Umbilical cord (tissue), 2 donors: ENCODE measurements around the gene GNG13. TPM values are rescaled to one million over a fixed set of nuclear protein-coding genes. Genes with fewer than 3 reads are reported as not detected.
A peak's percentile ranks its signal among the peaks of the same experiment; 100 is the strongest.
"Not testable (repeated sequence)": the region's sequence is repeated elsewhere in the genome, so short reads cannot be mapped to it uniquely, and the experiment has no call there.

Experiments used
- DNase-seq: peaks from one replicate; pipeline ENCODE4 v3.0.0-alpha.2; 2015; ENCODE audit warnings: low spot score
- total RNA-seq: library from RNA; depleted of rRNA; stranded (reverse); fragments of >200 nt; gene quantifications from one replicate; pipeline ENCODE4 v1.2.3, GENCODE V29; 2014; ENCODE audit warnings: low replicate concordance; ENCODE audit not compliant: insufficient read depth

Gene GNG13
- total RNA-seq, 1 donor from 2014 or later: not detected

DNA sequence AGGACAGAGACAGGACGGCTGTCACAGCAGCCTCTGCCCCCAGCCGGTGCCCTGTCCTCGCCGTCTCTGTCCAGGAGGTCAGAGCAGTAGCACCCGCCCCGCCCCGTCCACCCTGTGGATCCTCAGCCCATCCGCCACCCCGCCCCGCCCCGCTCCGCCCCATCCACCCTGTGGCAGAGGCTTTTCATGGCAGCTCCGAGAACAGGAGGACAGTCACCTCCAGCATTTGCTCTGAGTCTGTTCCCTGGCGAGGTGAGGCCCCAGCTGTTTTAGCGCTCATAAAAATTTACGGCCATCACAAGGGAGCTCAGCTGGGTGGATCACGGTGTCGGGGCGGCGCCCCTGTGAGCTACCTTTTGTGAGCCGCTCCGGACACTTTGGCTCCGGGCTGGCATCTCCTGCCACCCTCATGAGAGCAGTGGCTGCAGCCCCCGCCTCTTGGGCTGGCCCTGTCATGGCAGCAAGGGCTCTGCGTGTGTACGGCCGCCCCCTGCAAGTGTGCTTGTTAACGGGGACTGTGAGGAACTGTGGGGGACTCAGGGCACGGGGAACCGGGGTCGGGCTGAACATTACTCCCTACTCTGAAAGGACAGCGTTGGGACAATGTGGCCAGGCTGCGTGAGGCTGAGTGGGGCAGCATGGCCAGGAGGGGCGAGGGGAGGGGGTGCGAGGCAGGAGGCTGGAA is 32.3 kb upstream of the GNG13 start:
- DNase-seq: no peak

DNA sequence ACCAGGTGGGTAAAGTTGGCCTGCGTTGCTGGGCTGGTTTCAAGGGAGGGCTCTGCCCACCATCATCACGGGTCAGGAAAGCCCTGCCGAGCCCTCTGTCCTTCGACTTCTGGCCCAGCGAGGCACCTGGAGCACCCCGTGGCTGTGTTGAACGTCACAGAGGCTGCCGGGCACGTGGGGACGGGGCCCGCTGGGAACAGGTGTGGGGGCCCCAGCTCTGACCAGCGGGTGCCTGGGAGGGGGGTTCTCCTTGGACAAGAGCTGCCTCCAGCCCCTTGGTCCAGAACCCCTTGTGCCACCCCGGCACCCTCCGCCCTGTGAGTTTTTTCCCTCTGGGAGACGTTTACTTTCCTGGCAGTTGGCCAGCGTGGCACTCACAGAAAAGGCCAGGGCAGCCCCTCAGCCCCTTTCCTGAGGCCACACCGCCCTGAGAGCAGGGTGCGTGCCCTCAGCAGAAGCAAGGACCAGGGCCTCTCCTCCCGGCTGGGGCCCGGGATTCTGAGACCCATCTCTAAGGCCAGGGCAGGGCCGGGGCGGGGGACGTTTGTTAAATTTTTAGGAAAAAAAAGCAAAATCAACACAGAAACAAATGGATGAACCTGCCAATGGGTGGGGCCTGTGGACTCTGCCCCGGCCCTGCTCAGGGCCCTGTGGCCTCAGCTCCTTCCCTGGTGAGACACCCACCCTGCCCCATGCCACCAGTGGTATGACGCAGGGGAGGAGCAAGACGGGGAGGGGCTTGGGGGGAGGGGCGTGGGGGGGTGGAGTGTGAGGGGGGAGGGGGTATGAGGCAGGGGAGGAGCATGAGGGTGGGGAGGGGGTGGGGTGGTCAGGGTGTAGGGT is 31.3 kb upstream of the GNG13 start:
- DNase-seq: no peak

DNA sequence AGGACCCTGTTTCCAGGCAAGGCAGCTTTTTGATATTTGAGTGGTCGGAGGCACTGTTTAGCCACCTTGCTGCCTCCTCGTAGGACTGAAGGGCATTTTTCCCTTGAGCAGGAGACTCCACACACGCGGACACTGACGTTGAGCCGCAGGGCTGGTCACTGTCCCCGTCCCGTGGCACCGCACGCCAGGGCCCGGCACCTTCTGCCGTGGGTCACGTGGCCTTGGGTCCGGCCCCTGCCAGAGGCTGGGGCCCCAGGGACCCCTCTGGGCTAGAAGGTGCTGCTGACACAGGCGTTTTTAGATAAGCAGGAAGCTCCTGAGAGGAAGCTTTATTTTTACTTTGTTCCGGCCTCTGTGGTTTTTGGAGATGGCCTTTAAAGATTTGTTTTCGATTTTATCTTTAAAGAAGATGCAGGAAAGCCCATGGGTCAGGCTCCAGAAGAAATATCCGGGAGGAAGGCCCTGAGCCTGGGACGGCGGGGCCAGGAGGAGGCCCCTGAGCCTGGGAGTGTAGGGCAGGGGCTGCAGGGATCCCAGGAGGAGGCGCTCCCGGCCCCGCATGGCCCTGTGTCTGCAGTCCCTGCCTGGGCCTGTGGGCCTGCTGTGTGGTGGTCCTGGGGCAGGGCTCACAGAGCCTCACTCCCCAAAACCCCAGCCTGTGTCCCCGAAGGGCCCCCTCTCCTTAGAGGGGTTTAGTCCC is 30.5 kb upstream of the GNG13 start:
- DNase-seq: no peak

DNA sequence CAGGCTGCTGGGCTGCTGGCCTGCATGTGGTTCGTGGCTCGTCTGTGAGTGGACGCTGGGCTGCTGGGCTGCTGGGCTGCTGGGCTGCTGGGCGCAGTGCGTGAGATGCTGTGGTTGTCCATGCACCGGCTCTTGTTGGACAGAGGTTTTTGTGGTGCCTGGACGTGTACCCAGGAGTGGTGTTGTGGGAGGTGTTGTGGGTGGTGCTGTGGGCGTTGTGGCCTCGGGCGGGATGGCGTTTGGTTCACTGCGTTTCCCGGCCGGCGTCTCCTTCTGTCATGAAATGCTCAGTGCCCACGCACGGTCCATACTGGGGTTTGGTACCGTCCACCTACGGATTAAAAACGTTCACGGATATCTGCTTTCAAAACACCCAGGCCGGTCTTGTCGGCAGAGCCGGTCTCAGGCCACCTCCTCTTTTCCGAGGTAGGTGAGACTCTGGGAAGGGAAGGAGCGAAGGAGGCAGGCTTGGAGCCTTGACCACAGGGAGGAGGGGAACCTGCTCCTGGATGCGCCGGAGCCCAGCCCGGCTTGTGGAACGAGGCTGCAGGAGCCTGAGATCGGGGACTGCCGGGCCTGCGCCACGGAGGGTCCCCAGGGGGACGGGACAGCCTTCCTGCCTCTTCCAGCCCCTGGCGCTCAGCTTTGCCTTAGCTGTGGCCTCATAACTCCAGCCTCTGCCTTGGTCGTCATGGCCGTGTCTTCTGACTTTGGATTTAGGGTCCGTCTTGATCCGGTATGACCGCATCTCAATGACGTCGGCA is 29.8 kb upstream of the GNG13 start:
- no peak for DNase-seq

DNA sequence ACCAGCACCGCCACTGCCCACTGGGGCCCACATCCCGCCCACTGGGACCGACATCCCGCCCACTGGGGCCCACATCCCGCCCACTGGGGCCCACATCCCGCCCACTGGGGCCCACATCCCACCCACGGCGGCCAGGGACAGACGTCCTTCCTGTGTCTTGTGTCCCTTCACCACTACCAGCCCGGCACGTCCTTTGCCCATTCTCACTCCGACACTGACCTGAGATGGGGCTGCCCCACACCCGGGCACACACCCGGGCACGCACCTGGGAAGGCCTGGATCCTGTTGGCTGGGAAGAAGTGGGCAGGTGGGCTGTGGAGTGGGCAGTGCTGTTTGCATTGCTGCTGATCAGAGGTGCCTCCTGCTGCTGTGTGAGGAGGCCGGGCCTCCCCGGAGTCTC is 28.4 kb upstream of the GNG13 start:
- no peak for DNase-seq

DNA sequence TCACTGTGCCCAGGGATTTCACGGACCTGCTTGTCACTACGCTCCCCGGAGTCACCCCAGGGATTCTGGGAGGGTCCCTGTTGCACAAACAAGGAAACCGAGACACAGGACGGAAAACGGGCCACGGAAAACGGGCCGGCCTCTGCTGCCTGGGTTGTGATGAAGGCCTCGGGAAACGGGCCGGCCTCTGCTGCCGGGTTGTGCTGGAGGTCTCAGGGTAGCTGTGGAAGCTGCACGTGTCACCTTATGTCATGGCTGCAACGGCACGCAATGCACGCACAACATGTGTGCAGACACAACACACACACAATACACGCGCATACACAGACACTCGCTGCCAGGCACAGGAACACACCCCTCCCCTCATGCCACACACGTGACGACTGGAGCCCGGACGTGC is 27.0 kb upstream of the GNG13 start:
- no peak for DNase-seq

DNA sequence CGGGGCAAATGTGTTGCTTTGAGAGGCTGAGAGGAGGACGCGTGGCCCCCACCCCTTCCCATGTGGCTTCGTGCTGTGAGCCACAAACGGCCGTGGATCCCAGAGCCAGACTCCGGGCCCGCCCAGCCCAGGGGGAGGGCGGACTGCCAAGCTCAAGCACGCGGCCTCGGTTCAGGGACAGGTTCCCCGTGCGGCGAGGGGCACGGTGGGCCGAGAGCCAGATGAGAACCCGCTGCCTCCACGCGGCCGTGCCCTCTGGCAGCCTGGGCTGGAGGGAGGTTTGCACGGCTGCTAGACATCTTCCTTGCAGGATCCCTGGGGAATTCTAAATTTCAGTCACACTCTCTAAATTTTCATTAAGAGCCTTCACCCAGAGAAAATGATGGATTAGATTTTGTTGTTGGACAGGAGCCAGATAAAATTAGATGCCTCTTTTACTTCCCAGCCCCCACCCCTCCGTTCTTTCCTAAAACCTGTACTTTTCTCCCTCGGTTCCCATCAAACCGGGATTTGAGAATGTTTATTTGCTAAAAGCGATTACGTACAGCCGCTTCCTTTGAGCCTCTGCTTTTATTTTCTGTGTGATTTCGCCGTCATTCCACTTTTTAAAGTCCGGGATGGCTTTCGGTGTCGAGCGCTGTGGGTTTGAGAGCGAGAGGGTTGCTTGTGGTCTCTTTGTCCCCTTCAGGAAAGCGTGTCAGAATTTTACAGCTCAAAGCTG is 25.0 kb upstream of the GNG13 start:
- peak; percentile 18 for DNase-seq

DNA sequence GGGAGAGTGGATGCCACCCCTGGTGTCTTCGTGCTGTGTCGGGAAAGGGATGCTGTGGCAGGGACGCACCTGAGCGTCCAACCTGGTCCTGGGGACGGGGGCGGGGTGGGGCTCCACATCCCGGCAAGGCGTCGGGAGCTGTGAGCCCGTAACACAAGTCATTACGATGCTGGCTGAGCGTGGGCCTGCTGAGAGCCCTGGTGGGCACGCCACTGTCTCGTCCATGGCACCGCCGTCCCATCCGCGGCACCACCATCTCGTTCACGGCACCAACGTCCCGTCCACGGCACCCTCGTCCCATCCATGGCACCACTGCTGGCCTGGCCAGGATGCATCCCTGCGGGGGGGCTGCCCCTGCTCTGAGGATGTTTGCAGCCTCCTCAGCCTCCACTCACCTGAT is 24.1 kb upstream of the GNG13 start:
- DNase-seq: no peak

DNA sequence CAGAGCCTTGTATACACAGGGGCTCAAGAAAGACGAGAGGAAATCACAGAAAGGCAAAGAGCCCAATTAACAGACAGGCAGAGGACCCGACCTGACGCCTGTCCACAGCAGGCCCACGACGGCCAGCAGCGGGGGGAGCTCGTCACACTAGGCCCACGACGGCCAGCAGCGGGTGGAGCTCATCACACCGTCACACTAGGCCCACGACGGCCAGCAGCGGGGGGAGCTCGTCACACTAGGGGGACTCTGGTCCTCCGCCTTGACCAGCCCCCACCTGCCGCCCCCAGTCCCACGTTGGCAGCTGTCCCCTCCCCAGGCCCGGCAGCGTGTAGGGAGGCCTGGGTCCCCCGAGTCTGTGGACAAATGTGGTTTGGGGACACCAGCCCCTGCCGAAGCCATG is 23.7 kb upstream of the GNG13 start:
- DNase-seq: no peak

DNA sequence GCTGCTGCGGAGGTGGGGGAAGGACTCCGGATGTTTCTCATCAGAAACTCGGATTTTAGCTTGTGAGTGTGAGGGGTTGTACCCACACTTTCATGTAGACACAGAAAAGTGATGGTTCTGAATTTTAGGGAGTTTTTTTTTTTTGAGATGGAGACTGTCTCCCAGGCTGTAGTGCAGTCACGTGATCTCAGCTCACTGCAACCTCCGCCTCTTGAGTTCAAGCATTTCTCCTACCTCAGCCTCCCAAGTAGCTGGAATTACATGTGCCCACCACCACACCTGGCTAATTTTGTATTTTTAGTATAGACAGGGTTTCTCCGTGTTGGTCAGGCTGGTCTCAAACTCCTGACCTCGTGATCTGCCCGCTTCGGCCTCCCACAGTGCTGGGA is 22.4 kb upstream of the GNG13 start:
- DNase-seq: no peak

DNA sequence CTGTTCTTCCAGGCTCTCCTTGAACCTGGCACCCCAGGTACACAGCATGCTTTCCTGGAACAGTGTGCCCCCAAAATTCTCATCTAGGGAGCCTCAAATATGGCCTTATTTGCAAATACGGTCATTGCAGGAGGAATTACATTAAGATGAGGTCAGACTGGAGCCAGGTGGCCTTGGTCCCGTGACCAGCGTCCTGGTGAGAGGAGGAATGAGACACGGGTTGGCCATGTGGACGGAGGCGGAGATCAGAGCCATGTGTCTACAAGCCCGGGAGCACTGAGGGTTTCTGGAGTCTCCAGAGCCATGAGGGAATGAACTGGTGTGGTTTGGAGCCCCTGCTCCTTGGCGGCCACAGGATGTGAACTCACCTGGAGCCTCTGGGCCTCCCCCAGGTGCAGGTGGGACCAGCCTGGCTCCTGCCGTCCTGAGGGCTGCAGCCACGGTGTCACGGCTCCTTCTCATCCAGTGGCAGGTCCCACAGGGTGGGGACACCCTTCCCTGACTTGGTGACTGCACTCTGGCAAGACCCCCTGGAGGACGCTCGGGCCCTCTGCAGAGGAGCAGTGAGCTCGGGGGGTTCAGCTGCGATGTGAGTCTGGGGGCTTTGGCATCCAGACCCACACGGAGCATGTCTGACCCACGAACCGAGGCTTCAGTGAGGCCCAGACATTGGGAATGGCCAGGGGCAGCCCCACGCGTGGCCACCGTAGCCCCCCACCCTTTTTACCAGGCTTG is 21.8 kb upstream of the GNG13 start:
- DNase-seq: no peak

DNA sequence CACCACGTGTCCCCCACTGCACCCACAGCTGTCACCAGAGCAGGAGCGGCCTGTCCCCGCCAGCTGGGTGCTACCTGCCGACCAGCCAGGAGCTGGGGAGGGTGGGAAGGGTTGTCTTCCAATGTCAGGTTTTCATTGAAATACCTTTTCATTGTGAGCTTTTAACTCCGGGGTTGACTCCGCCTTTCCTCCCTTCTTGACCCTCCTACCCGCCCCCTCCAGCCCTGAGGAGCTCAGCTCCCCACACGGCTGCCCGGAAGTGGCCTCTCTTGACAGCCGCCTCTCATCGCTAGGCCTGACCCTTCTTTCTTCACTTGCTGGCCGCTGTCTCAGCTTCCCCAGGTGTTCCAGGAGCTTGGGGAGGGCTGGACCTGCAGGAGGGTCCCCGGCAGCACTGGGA is 21.2 kb upstream of the GNG13 start:
- no peak for DNase-seq

DNA sequence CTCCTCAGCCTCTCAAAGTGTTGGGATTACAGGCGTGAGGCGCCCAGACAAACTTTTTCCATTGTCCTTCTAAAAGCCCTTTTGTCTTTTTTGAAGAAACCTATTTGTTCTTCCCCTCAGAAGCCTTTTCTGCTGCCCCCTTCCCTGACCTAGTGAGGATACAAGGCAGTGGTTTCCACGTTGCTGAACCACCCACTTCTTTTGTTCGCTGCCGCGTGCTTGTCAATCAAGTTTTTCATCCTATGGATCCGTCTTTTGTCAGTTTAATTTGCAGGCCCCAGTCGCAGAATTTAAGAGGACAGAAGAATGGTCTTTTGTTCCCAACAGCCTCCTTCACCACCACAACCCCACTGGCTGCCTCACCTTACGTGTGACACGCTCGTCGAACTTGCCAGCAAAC is 20.2 kb upstream of the GNG13 start:
- DNase-seq: no peak

DNA sequence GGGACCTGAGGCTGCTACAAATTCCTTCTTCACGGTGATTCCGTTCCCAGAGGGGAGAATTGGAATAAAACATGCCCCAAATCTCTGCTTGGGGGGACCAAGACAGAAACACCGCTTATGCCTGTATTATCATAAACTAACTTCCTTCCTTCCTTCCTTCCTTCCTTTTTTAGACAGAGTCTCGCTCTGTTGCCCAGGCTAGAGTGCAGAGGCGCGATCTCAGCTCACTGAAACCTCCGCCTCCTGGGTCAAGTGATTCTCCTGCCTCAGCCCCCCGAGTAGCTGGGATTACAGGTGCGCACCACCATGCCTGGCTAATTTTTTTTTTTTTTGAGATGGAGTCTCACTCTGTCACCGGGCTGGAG is 19.5 kb upstream of the GNG13 start:
- not testable (repeated sequence) for DNase-seq

DNA sequence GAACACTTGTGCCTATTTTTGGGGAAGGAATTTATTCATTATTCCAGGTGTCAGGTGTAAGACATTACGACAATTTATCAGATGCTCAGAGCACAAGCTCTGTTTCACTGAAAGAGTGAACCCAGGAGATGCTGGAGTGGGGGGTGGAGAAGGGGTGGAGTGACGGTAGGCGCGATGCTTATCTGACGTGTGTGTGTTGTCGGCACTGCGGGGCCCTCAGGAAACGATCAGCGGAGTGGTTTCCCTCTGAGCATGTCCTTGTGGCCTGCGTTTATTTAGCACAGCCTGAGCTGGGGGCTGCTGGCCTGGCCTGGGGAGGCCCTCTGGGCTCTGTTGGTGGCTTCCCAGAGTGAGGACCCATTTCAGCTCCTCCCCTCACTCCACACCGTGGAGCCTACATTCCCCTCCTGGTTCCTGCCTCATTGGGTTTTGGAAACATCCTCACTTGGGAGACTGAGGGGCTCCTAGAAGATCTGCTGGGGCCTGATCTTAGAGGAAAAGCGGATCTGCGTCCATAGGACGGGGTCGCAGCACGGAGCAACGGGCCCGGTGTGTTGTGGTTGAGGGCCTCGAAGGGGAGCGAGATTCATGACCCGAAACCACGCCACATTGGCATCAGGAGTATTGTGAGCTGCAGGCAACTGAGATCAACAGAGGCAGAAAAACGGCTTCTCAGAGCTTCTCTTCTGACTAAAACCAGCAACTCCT is 19.0 kb upstream of the GNG13 start:
- DNase-seq: no peak

DNA sequence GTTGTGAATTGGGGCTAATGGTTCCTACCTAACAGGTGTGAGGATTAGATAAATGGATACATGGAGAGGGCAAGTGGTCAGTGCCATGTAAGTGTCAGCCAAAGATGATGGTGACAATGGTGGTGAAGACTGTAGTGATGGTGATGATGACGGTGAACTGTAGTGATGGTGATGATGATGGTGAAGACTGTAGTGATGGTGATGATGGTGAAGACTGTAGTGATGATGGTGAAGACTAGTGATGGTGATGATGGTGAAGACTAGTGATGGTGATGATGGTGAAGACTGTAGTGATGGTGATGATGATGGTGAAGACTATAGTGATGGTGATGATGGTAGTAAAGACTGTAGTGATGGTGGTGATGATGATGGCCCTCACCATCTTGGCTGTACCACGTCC is 18.1 kb upstream of the GNG13 start:
- DNase-seq: no peak

DNA sequence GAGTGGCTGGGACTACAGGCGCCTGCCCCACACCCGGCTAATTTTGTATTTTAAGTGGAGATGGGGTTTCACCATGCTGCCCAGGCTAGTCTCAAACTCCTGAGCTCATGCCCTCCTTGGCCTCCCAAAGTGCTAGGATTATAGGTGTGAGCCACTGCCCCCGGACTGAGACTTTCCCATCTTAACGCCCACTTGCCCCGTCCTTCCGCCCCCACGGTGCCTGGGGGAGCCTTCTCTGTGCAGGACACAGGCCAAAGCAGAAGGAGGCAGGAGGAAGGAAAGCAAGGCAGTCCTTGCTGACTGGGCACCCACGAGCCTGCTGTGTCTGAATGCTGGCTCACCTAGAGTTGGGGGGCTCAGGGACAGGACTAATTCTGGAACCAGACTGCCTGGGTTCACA is 17.6 kb upstream of the GNG13 start:
- DNase-seq: no peak

DNA sequence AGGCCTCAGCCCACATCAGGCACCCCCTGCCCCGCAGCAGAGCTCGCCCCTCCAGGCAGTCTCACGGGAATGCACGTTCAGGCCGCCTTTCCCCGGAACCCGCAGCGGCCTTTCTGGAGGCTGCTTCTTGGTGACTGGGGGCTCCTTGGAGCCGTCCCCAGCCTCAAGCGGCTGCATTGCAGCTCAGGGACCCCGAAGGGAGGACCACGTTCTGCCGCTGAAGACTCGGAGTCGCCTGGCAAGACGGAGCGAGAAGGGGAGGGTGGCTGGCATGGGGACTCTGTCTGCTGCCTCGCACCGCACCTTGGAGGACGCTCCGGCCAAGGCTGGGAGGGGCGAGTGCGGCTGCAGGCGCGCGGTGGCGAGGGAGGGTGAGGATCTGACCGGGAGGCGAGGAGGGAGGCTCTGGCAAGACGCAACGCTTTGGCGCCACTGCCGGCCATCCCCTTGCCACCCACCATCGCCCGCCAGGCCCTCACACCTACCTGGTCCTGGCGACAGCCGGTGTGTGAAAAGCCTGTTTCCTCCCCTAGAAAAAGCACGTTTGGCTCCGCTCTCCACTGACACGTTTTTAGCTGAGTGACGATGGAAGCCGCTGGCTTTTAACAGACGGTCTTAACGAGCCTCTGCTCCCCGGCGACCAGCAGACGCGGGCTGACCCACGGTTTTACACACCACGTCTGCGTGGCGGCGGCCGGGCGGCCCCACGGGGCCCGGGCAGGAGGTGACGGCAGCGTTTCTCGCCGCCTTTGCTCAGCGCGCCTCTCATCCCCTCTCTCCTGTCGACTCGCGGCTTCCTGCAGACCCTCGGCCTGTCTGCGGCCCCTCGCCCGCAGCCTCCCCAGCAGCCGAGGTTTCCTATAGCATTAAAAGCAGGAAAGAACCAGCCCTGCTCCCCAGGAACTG is 16.7 kb upstream of the GNG13 start:
- no peak for DNase-seq

DNA sequence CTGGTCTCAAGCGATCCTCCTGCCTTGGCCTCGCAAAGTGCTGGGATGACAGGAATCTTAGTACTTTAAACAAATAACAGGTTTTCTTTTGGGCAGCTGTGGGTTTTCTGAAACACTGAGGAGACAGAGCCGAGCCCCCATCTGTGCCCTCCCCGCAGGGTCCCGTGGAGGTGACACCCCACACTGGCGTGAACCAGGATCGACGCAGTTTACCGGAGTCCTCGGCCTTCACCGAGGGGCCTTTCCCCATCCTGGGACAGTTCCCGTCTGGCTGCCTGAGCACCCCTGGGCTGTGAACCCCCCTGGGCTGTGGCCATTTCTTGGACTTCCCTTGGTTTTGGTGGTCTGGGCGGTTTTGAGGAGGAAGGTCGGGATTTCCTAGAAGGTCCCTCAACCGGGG is 15.3 kb upstream of the GNG13 start:
- no peak for DNase-seq
